Measurements from ENCODE around the gene GCSH. TPM values are rescaled to one million over a fixed set of nuclear protein-coding genes. Genes with fewer than 3 reads are reported as not detected.

GCSH gene
- total and polyA plus RNA-seq, 2 of the 13 experiments (the other 11 are each of a cell fraction or from before 2014, with no cell fraction given): 35.9 to 103 TPM

DNA sequence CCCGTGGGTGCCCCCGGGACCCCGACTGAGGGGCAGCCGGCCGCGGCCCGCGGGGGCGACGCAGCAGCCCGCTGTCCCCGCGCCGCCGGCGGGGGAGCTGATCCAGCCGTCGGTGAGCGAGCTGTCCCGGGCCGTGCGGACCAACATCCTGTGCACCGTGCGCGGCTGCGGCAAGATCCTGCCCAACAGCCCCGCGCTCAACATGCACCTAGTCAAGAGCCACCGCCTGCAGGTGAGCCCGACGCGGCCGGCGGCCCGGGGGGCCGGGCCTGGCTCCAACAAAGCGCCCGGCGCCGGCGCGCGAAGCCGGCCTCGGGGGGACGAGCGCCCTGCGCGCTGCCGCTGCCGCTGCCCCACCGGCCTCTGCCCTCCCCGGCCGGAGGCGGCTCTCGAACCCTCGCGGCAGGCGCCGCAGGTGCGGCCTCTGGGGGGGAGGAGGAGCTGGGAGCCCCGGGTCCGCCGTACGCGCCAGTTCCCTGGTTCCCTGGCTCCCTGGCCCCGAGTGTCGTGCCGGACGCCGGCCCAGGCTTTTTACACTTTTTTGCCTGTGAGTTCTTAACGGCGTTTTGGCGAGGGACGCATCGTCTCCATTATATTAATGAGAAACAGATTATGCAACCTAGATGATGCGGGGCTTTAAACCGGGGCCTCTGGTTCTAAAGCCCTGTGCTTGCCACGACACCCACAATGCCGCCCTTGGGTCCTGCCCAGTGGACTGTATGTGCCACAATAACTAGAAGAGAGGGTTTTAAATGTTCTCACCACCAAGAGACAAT lies 60.0 kb downstream of the GCSH start (continued):
- TF ChIP-seq NFATC3 (CRISPR knock-in tag; IDR thresholded peaks at IDR 0.05) (no peak), ZBTB42 (CRISPR knock-in tag; IDR thresholded peaks at IDR 0.05) (no peak), ZNF777 (CRISPR knock-in tag; IDR thresholded peaks at IDR 0.05) (peak; percentile 96), ZNF335 (CRISPR knock-in tag; IDR thresholded peaks at IDR 0.05) (no peak), MED13 (CRISPR knock-in tag; IDR thresholded peaks at IDR 0.05) (no peak), ZNF468 (CRISPR knock-in tag; IDR thresholded peaks at IDR 0.05) (no peak), ASH2L (IDR thresholded peaks at IDR 0.05; ENCODE audit: insufficient read length, low read depth, low read length) (peak; percentile 75), PHF5A (CRISPR knock-in tag; IDR thresholded peaks at IDR 0.05; ENCODE audit: low read depth, unreplicated experiment) (no peak), ZNF891 (CRISPR knock-in tag; IDR thresholded peaks at IDR 0.05) (0 out of 2 replicates have a peak, but pooled peaks have one; percentile 35), KMT2B (CRISPR knock-in tag; IDR thresholded peaks at IDR 0.05) (peak; percentile 36; the same call in 1 of the 2 replicates), PHF20 (CRISPR knock-in tag; IDR thresholded peaks at IDR 0.05) (no peak), ZNF260 (CRISPR knock-in tag; IDR thresholded peaks at IDR 0.05; ENCODE audit: borderline replicate concordance, low read depth) (no peak), ZNF652 (CRISPR knock-in tag; IDR thresholded peaks at IDR 0.05; ENCODE audit: borderline replicate concordance, low read depth) (no peak), MBNL3 (CRISPR knock-in tag; conservative IDR thresholded peaks at IDR 0.05) (no peak), KLF12 (CRISPR knock-in tag; IDR thresholded peaks at IDR 0.05; ENCODE audit: borderline replicate concordance) (peak; percentile 18; the same call in 1 of the 2 replicates), ZNF704 (CRISPR knock-in tag; IDR thresholded peaks at IDR 0.05; ENCODE audit: borderline replicate concordance) (no peak), TMF1 (CRISPR knock-in tag; IDR thresholded peaks at IDR 0.05; ENCODE audit: low read depth) (peak; percentile 67; the same call in 1 of the 2 replicates), RORA (CRISPR knock-in tag; IDR thresholded peaks at IDR 0.05) (no peak), ZNF546 (CRISPR knock-in tag; conservative IDR thresholded peaks at IDR 0.05) (peak; percentile 64; the same call in 1 of the 2 replicates)
- TF ChIP-seq, protein P1, sequence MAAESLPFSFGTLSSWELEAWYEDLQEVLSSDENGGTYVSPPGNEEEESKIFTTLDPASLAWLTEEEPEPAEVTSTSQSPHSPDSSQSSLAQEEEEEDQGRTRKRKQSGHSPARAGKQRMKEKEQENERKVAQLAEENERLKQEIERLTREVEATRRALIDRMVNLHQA (CRISPR knock-in tag; IDR thresholded peaks at IDR 0.05): no peak
- TF ChIP-seq, protein P2, sequence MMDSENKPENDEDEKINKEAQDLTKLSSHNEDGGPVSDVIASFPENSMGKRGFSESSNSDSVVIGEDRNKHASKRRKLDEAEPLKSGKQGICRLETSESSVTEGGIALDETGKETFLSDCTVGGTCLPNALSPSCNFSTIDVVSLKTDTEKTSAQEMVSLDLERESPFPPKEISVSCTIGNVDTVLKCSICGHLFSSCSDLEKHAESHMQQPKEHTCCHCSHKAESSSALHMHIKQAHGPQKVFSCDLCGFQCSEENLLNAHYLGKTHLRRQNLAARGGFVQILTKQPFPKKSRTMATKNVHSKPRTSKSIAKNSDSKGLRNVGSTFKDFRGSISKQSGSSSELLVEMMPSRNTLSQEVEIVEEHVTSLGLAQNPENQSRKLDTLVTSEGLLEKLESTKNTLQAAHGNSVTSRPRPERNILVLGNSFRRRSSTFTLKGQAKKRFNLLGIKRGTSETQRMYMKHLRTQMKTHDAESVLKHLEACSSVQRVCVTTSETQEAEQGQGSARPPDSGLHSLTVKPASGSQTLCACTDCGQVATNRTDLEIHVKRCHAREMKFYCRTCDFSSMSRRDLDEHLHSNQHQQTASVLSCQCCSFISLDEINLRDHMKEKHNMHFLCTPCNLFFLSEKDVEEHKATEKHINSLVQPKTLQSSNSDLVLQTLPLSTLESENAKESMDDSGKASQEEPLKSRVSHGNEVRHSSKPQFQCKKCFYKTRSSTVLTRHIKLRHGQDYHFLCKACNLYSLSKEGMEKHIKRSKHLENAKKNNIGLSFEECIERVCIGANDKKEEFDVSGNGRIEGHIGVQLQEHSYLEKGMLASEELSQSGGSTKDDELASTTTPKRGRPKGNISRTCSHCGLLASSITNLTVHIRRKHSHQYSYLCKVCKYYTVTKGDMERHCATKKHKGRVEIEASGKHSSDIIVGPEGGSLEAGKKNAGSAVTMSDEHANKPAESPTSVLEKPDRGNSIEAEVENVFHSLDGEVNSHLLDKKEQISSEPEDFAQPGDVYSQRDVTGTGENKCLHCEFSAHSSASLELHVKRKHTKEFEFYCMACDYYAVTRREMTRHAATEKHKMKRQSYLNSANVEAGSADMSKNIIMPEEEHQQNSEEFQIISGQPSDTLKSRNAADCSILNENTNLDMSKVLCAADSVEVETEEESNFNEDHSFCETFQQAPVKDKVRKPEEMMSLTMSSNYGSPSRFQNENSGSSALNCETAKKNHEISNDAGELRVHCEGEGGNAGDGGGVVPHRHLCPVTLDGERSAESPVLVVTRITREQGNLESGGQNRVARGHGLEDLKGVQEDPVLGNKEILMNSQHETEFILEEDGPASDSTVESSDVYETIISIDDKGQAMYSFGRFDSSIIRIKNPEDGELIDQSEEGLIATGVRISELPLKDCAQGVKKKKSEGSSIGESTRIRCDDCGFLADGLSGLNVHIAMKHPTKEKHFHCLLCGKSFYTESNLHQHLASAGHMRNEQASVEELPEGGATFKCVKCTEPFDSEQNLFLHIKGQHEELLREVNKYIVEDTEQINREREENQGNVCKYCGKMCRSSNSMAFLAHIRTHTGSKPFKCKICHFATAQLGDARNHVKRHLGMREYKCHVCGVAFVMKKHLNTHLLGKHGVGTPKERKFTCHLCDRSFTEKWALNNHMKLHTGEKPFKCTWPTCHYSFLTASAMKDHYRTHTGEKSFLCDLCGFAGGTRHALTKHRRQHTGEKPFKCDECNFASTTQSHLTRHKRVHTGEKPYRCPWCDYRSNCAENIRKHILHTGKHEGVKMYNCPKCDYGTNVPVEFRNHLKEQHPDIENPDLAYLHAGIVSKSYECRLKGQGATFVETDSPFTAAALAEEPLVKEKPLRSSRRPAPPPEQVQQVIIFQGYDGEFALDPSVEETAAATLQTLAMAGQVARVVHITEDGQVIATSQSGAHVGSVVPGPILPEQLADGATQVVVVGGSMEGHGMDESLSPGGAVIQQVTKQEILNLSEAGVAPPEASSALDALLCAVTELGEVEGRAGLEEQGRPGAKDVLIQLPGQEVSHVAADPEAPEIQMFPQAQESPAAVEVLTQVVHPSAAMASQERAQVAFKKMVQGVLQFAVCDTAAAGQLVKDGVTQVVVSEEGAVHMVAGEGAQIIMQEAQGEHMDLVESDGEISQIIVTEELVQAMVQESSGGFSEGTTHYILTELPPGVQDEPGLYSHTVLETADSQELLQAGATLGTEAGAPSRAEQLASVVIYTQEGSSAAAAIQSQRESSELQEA (CRISPR knock-in tag; IDR thresholded peaks at IDR 0.05; ENCODE audit: not compliant biosample characterization): no peak
